Measurements from ENCODE around the gene KDM3A.

- TF ChIP-seq POLR2A (IDR thresholded peaks at IDR 0.05) (no peak), POLR2AphosphoS5 (IDR thresholded peaks at IDR 0.05) (no peak)
- TF ChIP-seq, protein P1, sequence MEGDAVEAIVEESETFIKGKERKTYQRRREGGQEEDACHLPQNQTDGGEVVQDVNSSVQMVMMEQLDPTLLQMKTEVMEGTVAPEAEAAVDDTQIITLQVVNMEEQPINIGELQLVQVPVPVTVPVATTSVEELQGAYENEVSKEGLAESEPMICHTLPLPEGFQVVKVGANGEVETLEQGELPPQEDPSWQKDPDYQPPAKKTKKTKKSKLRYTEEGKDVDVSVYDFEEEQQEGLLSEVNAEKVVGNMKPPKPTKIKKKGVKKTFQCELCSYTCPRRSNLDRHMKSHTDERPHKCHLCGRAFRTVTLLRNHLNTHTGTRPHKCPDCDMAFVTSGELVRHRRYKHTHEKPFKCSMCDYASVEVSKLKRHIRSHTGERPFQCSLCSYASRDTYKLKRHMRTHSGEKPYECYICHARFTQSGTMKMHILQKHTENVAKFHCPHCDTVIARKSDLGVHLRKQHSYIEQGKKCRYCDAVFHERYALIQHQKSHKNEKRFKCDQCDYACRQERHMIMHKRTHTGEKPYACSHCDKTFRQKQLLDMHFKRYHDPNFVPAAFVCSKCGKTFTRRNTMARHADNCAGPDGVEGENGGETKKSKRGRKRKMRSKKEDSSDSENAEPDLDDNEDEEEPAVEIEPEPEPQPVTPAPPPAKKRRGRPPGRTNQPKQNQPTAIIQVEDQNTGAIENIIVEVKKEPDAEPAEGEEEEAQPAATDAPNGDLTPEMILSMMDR (IDR thresholded peaks at IDR 0.05), result no peak
Observed at GRCh38 chr2:86443631-86444350, 2.6 kb downstream of the KDM3A start.
